ENCODE data around the gene TMEM100. TPM values are rescaled to one million over a fixed set of nuclear protein-coding genes. Genes with fewer than 3 reads are reported as not detected.

Gene TMEM100
- total RNA-seq, 1 donor: 0.36 TPM

GRCh38 chr17:55756689-55757088 is 34.0 kb upstream of the TMEM100 start:
- DNase-seq (ENCODE audit: insufficient read length, low spot score, missing footprints): no peak
- peaks cover 86% of the 10 kb centered on the region for H3K79me2 ChIP-seq (ENCODE audit: insufficient read depth, low read length)
- H4K20me1 ChIP-seq (ENCODE audit: insufficient read depth, low read length): peaks cover 33% of the 10 kb centered on the region
- no peaks in the 10 kb centered on the region for H3K9me3 ChIP-seq (ENCODE audit: low read depth, low read length)
- no peak overlapping the region for H3K27ac ChIP-seq (ENCODE audit: low read depth, low read length)
- no peak for TF ChIP-seq CTCF (IDR thresholded peaks at IDR 0.05; ENCODE audit: extremely low read depth, low read depth, low read length)
- H2AFZ ChIP-seq (ENCODE audit: low read length): no peak overlapping the region
- H3K27me3 ChIP-seq (ENCODE audit: insufficient read depth, low read length): no peaks in the 10 kb centered on the region
- H3K4me2 ChIP-seq (ENCODE audit: insufficient read depth, low read length): no peak overlapping the region
- H3K4me1 ChIP-seq (ENCODE audit: insufficient read depth, low read length): peaks cover 11% of the 10 kb centered on the region
- no peak overlapping the region for H3K4me3 ChIP-seq (ENCODE audit: insufficient read depth, low read length)
- H3K36me3 ChIP-seq (ENCODE audit: insufficient read depth, low read length): no peaks in the 10 kb centered on the region

GRCh38 chr17:55751720-55752250 is 29.1 kb upstream of the TMEM100 start:
- peak overlapping the region; percentile 97 for H2AFZ ChIP-seq (ENCODE audit: low read length)
- peaks cover 10% of the 10 kb centered on the region for H4K20me1 ChIP-seq (ENCODE audit: insufficient read depth, low read length)
- H3K27me3 ChIP-seq (ENCODE audit: insufficient read depth, low read length): peaks cover 3% of the 10 kb centered on the region
- no peaks in the 10 kb centered on the region for H3K9me3 ChIP-seq (ENCODE audit: low read depth, low read length)
- peaks cover 6% of the 10 kb centered on the region for H3K4me1 ChIP-seq (ENCODE audit: insufficient read depth, low read length)
- peak overlapping the region; percentile 67 for H3K27ac ChIP-seq (ENCODE audit: low read depth, low read length)
- peak overlapping the region; percentile 87 for H3K4me2 ChIP-seq (ENCODE audit: insufficient read depth, low read length)
- H3K4me3 ChIP-seq (ENCODE audit: insufficient read depth, low read length): peak overlapping the region; percentile 93
- H3K79me2 ChIP-seq (ENCODE audit: insufficient read depth, low read length): peaks cover 52% of the 10 kb centered on the region
- peak; percentile 8 for DNase-seq (ENCODE audit: insufficient read length, low spot score, missing footprints)
- TF ChIP-seq CTCF (IDR thresholded peaks at IDR 0.05; ENCODE audit: extremely low read depth, low read depth, low read length): no peak
- no peaks in the 10 kb centered on the region for H3K36me3 ChIP-seq (ENCODE audit: insufficient read depth, low read length)

- Histone ChIP-seq H3K4me3 (ENCODE audit: insufficient read depth, low read length) (peak within 1 kb of the TSS; percentile 93), H3K36me3 (ENCODE audit: insufficient read depth, low read length) (no peaks in the 10 kb centered on the region), H3K79me2 (ENCODE audit: insufficient read depth, low read length) (peaks cover 46% of the 10 kb centered on the region), H3K4me1 (ENCODE audit: insufficient read depth, low read length) (peaks cover 6% of the 10 kb centered on the region), H3K9me3 (ENCODE audit: low read depth, low read length) (no peaks in the 10 kb centered on the region), H3K4me2 (ENCODE audit: insufficient read depth, low read length) (peak within 1 kb of the TSS; percentile 87), H3K27ac (ENCODE audit: low read depth, low read length) (peak within 1 kb of the TSS; percentile 67), H3K27me3 (ENCODE audit: insufficient read depth, low read length) (peaks cover 3% of the 10 kb centered on the region), H2AFZ (ENCODE audit: low read length) (peak within 1 kb of the TSS; percentile 97), H4K20me1 (ENCODE audit: insufficient read depth, low read length) (peaks cover 10% of the 10 kb centered on the region)
- DNase-seq (ENCODE audit: insufficient read length, low spot score, missing footprints): peak; percentile 98
- peak; percentile 38 for TF ChIP-seq CTCF (IDR thresholded peaks at IDR 0.05; ENCODE audit: extremely low read depth, low read depth, low read length)
Measured at GRCh38 chr17:55750750-55751657, 28.3 kb upstream of the TMEM100 start, which contains the start of gene PCTP. Gene PCTP (plus strand): TSS chr17:55751051. CDS start chr17:55751104, 53 bp downstream.

- no peak overlapping the region for H2AFZ ChIP-seq (ENCODE audit: low read length)
- peaks cover 6% of the 10 kb centered on the region for H3K4me1 ChIP-seq (ENCODE audit: insufficient read depth, low read length)
- H4K20me1 ChIP-seq (ENCODE audit: insufficient read depth, low read length): peaks cover 8% of the 10 kb centered on the region
- no peak overlapping the region for H3K4me2 ChIP-seq (ENCODE audit: insufficient read depth, low read length)
- H3K4me3 ChIP-seq (ENCODE audit: insufficient read depth, low read length): no peak overlapping the region
- H3K9me3 ChIP-seq (ENCODE audit: low read depth, low read length): no peaks in the 10 kb centered on the region
- peaks cover 3% of the 10 kb centered on the region for H3K27me3 ChIP-seq (ENCODE audit: insufficient read depth, low read length)
- H3K27ac ChIP-seq (ENCODE audit: low read depth, low read length): no peak overlapping the region
- H3K79me2 ChIP-seq (ENCODE audit: insufficient read depth, low read length): peaks cover 36% of the 10 kb centered on the region
- no peaks in the 10 kb centered on the region for H3K36me3 ChIP-seq (ENCODE audit: insufficient read depth, low read length)
- no peak for DNase-seq (ENCODE audit: insufficient read length, low spot score, missing footprints)
- TF ChIP-seq CTCF (IDR thresholded peaks at IDR 0.05; ENCODE audit: extremely low read depth, low read depth, low read length): no peak
Measured at GRCh38 chr17:55749985-55750384, 27.3 kb upstream of the TMEM100 start.

Measured in osteoblast (primary cell).